Measurements from ENCODE around the gene POU2F2.
"Not testable (repeated sequence)": the region's sequence is repeated elsewhere in the genome, so short reads cannot be mapped to it uniquely, and the experiment has no call there.

DNA sequence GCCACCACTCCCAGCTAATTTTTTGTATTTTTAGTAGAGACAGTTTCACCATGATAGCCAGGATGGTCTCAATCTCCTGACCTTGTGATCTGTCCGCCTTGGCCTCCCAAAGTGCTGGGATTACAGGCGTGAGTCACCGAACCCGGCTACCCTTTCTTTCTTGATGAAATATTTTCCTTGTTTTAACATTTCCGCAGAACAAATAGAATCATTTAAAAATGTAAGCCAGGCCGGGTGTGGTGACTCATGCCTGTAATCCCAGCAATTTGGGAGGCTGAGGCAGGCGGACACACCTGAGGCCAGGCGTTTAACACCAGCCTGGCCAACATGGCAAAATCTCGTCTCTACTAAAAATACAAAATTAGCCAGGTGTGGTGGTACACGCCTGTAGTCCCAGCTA is 32.0 kb downstream of the POU2F2 start:
- TF ChIP-seq ZNF8 (CRISPR knock-in tag; IDR thresholded peaks at IDR 0.05); RARB (CRISPR knock-in tag; IDR thresholded peaks at IDR 0.05); BACH2 (CRISPR knock-in tag; IDR thresholded peaks at IDR 0.05; ENCODE audit: borderline replicate concordance): not testable (repeated sequence)
